ENCODE measurements around the gene HDGFL3. TPM values are rescaled to one million over a fixed set of nuclear protein-coding genes. Genes with fewer than 3 reads are reported as not detected.

Gene HDGFL3
- total and polyA plus RNA-seq, 9 of the 15 experiments (the other 6 are each of a cell fraction or from before 2014, with no cell fraction given): 6.7 to 42.0 (median 31.4) TPM

GRCh38 chr15:83092309-83092976 is 115.2 kb downstream of the HDGFL3 start (continued):
- TF ChIP-seq ZBTB7A (IDR thresholded peaks at IDR 0.05; ENCODE audit: borderline replicate concordance, control insufficient read depth, low read depth, low read length): no peak
- TF ChIP-seq ETV5 (CRISPR knock-in tag; IDR thresholded peaks at IDR 0.05; ENCODE audit: low read depth): peak; percentile 78; the same call in 1 of the 2 replicates
- peak; percentile 61 for TF ChIP-seq ELF1 (tag; IDR thresholded peaks at IDR 0.05)
- peak; percentile 64; the same call in 1 of the 2 replicates for TF ChIP-seq NCOA1 (IDR thresholded peaks at IDR 0.05; ENCODE audit: low read depth)
- TF ChIP-seq PHB (CRISPR knock-in tag; IDR thresholded peaks at IDR 0.05): no peak
- no peak for TF ChIP-seq SIN3A (IDR thresholded peaks at IDR 0.05; ENCODE audit: borderline replicate concordance in 2 of 2, control insufficient read depth in 1 of 2, low read depth in 2 of 2, low read length in 2 of 2)
- TF ChIP-seq FOXK2 (conservative IDR thresholded peaks at IDR 0.05 in 1 of 2, IDR thresholded peaks at IDR 0.05 in 1 of 2; ENCODE audit: low read depth in 2 of 2): peak; percentile 94 to 96
- TF ChIP-seq MEF2D (tag; conservative IDR thresholded peaks at IDR 0.05; ENCODE audit: low read depth): peak; percentile 77
- peak; percentile 27; the same call in 1 of the 2 replicates for TF ChIP-seq MEF2A (IDR thresholded peaks at IDR 0.05; ENCODE audit: control insufficient read depth, low read depth, low read length)
- TF ChIP-seq RBM34 (IDR thresholded peaks at IDR 0.05; ENCODE audit: borderline replicate concordance, insufficient read depth, low read length): no peak
- peak; percentile 95 for TF ChIP-seq POLR2AphosphoS5 (IDR thresholded peaks at IDR 0.05; ENCODE audit: control insufficient read depth, insufficient read depth, low read depth, low read length)
- TF ChIP-seq POLR2AphosphoS2 (IDR thresholded peaks at IDR 0.05; ENCODE audit: low read length): no peak; the same call in 1 of the 2 replicates
- TF ChIP-seq NCOA4 (IDR thresholded peaks at IDR 0.05; ENCODE audit: partially characterized antibody): no peak
- no peak for TF ChIP-seq PRPF4 (IDR thresholded peaks at IDR 0.05; ENCODE audit: insufficient read depth, low read depth, low read length, poor library complexity, severe bottlenecking)
- peak; percentile 58; the same call in 1 of the 2 replicates for TF ChIP-seq ZNF134 (CRISPR knock-in tag; conservative IDR thresholded peaks at IDR 0.05)
- TF ChIP-seq NCOR1 (IDR thresholded peaks at IDR 0.05): peak; percentile 91
- TF ChIP-seq ARID4B (CRISPR knock-in tag; IDR thresholded peaks at IDR 0.05): no peak
- TF ChIP-seq, protein P1, sequence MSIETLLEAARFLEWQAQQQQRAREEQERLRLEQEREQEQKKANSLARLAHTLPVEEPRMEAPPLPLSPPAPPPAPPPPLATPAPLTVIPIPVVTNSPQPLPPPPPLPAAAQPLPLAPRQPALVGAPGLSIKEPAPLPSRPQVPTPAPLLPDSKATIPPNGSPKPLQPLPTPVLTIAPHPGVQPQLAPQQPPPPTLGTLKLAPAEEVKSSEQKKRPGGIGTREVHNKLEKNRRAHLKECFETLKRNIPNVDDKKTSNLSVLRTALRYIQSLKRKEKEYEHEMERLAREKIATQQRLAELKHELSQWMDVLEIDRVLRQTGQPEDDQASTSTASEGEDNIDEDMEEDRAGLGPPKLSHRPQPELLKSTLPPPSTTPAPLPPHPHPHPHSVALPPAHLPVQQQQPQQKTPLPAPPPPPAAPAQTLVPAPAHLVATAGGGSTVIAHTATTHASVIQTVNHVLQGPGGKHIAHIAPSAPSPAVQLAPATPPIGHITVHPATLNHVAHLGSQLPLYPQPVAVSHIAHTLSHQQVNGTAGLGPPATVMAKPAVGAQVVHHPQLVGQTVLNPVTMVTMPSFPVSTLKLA (conservative IDR thresholded peaks at IDR 0.05): peak in 1 of 2 experiments; percentile 62; a peak in 2 of 4 replicates
- TF ChIP-seq GMEB1 (CRISPR knock-in tag; IDR thresholded peaks at IDR 0.05): 0 out of 2 replicates have a peak, but pooled peaks have one; percentile 8
- peak; percentile 97 for TF ChIP-seq DPF2 (IDR thresholded peaks at IDR 0.05)
